ENCODE results near the gene LAMTOR1. TPM values are rescaled to one million over a fixed set of nuclear protein-coding genes. Genes with fewer than 3 reads are reported as not detected.
A peak's percentile ranks its signal among the peaks of the same experiment; 100 is the strongest.
"Not testable (repeated sequence)": the region's sequence is repeated elsewhere in the genome, so short reads cannot be mapped to it uniquely, and the experiment has no call there.

The LAMTOR1 gene
- total RNA-seq, 6 experiments from 2014 or later: 131 to 170 (median 145) TPM

- Mint-ChIP-seq H3K4me1 (ENCODE audit: low read depth) (peaks cover 48% of the 10 kb centered on the region), H3K9me3 (peaks cover 12% of the 10 kb centered on the region; the same call in 1 of the 2 replicates), H3K27ac (peak overlapping the region; percentile 67; the same call in 1 of the 2 replicates), H3K36me3 (ENCODE audit: low read depth) (peaks cover 13% of the 10 kb centered on the region; the same call in 1 of the 2 replicates), H3K4me3 (no peak overlapping the region), H3K27me3 (ENCODE audit: insufficient read depth) (no peaks in the 10 kb centered on the region; the same call in 1 of the 2 replicates)
- TF ChIP-seq CTCF (IDR thresholded peaks at IDR 0.05): no peak
- DNase-seq: peak; percentile 13
Observed at GRCh38 chr11:72135891-72136683, 33.0 kb upstream of the LAMTOR1 start.

- not testable (repeated sequence) for DNase-seq, H3K4me3 Mint-ChIP-seq
- H3K4me1 Mint-ChIP-seq (ENCODE audit: low read depth): peaks cover 42% of the 10 kb centered on the region
Observed at GRCh38 chr11:72135473-72135872, 32.4 kb upstream of the LAMTOR1 start, which contains the start of gene FOLR3. Gene FOLR3 (plus strand): TSS chr11:72135725. CDS start chr11:72135953, 228 bp downstream.

GRCh38 chr11:72132646-72133045, 29.5 kb upstream of the LAMTOR1 start:
- Mint-ChIP-seq H3K9me3 (peaks cover 29% of the 10 kb centered on the region), H3K27me3 (ENCODE audit: insufficient read depth) (no peaks in the 10 kb centered on the region; the same call in 1 of the 2 replicates), H3K4me3 (no peak overlapping the region), H3K36me3 (ENCODE audit: low read depth) (peaks cover 31% of the 10 kb centered on the region), H3K4me1 (ENCODE audit: low read depth) (peaks cover 33% of the 10 kb centered on the region), H3K27ac (no peak overlapping the region)
- TF ChIP-seq CTCF (IDR thresholded peaks at IDR 0.05): no peak
- no peak for DNase-seq

More at GRCh38 chr11:72135473-72135872, 32.4 kb upstream of the LAMTOR1 start, which contains the start of gene FOLR3:
- peaks cover 13% of the 10 kb centered on the region; the same call in 1 of the 2 replicates for H3K36me3 Mint-ChIP-seq (ENCODE audit: low read depth)
- not testable (repeated sequence) for H3K27me3 Mint-ChIP-seq (ENCODE audit: insufficient read depth)
- H3K9me3 Mint-ChIP-seq: peaks cover 12% of the 10 kb centered on the region; the same call in 1 of the 2 replicates
- H3K27ac Mint-ChIP-seq: peak within 1 kb of the TSS; percentile 67; the same call in 1 of the 2 replicates

- peaks cover 12% of the 10 kb centered on the region for H3K4me1 Mint-ChIP-seq (ENCODE audit: low read depth)
- peaks cover 34% of the 10 kb centered on the region for H3K36me3 Mint-ChIP-seq (ENCODE audit: low read depth)
- H3K9me3 Mint-ChIP-seq: peaks cover 29% of the 10 kb centered on the region
- H3K4me3 Mint-ChIP-seq: no peak overlapping the region
- no peak overlapping the region for H3K27ac Mint-ChIP-seq
- no peak for DNase-seq
- TF ChIP-seq CTCF (IDR thresholded peaks at IDR 0.05): no peak
- H3K27me3 Mint-ChIP-seq (ENCODE audit: insufficient read depth): no peaks in the 10 kb centered on the region
Observed at GRCh38 chr11:72129381-72129780, 26.3 kb upstream of the LAMTOR1 start.

GRCh38 chr11:72127923-72128322, 24.8 kb upstream of the LAMTOR1 start:
- Mint-ChIP-seq H3K4me1 (ENCODE audit: low read depth) (peaks cover 14% of the 10 kb centered on the region), H3K9me3 (peaks cover 30% of the 10 kb centered on the region), H3K27me3 (ENCODE audit: insufficient read depth) (no peaks in the 10 kb centered on the region), H3K27ac (no peak overlapping the region), H3K4me3 (no peak overlapping the region), H3K36me3 (ENCODE audit: low read depth) (peaks cover 37% of the 10 kb centered on the region)
- DNase-seq: no peak
- no peak for TF ChIP-seq CTCF (IDR thresholded peaks at IDR 0.05)

GRCh38 chr11:72125956-72126355, 22.9 kb upstream of the LAMTOR1 start:
- Mint-ChIP-seq H3K9me3 (peaks cover 30% of the 10 kb centered on the region), H3K27ac (no peak overlapping the region), H3K27me3 (ENCODE audit: insufficient read depth) (no peaks in the 10 kb centered on the region; the same call in 1 of the 2 replicates)

More at GRCh38 chr11:72125956-72126355, 22.9 kb upstream of the LAMTOR1 start:
- TF ChIP-seq CTCF (IDR thresholded peaks at IDR 0.05): no peak
- no peak overlapping the region for H3K4me3 Mint-ChIP-seq
- no peak for DNase-seq
- H3K4me1 Mint-ChIP-seq (ENCODE audit: low read depth): peaks cover 19% of the 10 kb centered on the region
- peaks cover 37% of the 10 kb centered on the region for H3K36me3 Mint-ChIP-seq (ENCODE audit: low read depth)

Data from HFFc6 (cell line).